ENCODE measurements around the gene CMSS1.
A peak's percentile ranks its signal among the peaks of the same experiment; 100 is the strongest.

Gene CMSS1

GRCh38 chr3:100001526-100002270 is 184.0 kb downstream of the CMSS1 start:
- DNase-seq: no peak

DNA sequence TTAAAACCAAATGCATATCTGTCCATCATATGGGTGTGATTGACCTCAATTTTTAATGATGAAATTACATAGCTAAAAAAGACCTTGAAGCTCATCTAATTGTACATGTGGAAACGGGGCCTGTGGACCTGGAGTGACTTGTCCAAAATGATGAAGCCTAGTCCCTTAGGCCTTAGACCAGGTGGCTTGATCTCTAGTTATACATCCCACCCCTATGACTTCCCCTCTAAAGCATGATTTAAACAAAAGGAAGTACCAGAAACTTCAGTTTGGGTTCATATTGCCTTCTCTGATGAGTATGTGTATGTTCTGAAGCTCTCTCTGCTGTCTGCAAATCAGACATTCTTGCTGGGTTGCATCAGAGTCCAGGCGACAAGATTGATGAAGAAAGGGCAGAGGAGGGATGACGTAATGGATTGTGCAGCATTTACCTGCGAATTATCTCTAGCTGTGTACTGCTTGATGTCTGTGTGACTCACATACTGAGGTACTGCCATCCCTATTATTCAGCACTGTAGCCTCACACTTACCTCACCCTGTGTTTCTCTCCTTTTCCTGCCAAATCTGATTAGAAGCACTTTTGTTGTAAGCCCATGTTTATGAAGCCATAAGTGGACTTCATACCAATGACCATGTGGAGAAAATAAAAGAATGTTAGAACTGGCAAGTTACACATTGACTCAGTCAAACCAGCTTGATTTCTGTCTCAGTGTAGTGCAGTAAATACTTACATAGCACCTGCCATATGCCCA is 185.1 kb downstream of the CMSS1 start:
- peak; percentile 94 for DNase-seq

DNA sequence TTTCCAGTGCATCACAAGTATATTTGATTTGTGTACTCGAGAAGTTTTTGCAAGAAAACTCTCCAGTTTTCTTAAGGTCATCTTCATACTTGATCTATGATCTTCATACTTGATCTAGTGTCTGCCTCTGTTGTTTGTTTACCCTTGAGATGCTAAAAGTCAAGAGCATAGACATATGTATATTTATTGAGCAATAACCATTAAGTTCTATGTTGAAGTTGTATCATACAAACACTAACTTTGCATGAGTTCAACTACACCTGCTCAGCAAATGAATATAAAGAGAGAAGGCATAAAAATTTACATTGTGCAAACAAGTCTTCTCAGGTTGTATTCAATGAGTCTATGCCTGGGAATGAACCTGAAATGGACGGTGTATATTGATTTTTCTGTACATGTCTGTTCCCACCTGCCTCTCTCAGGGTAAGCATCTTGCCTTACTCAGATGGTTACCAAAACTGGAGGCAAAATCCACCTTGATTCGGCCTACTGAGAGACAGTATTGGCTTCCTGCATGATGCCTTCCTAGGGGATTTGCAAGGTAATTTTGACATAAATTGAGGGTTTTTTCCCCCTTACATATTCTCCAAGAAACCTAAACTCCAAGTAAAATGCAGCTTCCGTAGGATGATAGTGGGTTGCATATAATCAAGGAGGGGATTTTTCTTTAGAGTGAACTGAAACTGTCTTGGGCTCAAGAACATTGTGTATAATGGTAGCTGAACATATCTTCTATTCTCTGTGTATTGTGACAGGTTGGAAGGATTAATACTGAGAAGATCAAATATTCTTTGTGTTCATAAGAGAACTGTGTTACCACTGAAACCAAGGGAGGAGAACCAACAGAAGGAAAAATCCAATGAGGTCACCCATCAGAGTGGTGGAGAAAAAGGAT is 186.2 kb downstream of the CMSS1 start:
- no peak for DNase-seq

DNA sequence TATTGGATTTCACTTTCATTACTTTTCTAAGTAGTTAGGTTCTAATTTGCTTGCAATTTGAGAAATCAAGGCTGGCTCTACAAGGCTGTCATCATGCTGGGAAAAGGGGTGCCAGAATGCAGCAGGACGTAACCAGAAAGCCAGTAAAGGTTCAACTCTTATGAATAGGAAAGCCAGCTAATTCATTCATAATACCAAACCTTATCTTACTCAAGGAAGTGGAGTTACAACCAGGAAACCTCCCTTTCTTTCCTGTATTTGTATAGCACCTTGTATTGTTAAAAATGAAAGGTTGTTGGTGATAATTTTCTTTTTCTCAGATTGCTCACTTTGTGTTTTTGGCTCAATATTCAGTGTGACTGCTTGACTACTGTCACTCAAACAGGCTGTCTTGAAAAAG is 187.3 kb downstream of the CMSS1 start:
- DNase-seq: no peak

GRCh38 chr3:100005665-100006393 is 188.2 kb downstream of the CMSS1 start:
- no peak for DNase-seq

GRCh38 chr3:100006570-100007271 is 189.1 kb downstream of the CMSS1 start:
- peak; percentile 48 for DNase-seq

- DNase-seq: no peak
Measured at GRCh38 chr3:100007313-100007712, 189.7 kb downstream of the CMSS1 start.

- DNase-seq: no peak
Measured at GRCh38 chr3:100008081-100008698, 190.5 kb downstream of the CMSS1 start.

DNA sequence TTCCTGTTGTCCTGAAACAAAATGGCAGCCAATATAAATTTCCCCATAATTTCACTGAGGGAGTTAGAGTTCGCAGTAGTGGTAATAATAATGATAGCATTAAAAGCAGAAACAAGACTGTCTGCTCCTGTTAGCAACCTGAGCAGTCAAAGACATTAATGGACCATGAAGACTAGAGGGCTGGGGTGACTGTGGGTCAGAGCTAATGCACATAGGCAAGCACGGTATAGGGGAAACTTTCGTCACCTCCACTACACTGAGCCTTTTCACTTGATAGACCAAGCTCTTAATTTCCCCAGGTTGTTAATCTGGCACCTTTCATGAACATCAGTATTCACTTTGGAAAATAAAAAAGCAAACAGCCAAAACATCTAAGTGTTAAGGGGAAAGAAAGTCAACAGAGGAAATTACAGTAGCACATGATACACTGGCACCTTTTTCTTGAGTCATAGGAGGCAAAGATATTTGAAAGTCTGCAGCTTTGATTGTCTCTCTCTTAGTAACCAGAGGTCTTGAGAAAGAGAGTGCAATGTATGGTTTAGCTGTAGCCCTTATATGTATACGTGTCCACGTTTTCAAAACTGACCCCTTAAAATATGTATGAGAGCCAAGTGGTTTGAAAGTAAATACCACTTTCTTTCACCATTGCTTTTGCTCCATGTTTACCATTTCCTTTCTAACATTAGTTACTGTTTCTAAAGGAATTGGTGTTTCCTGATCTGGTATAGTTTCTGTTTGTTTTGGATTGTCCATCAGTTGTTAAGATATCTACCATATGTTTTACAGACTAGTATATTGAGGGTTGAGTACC is 191.8 kb downstream of the CMSS1 start:
- DNase-seq: no peak

- DNase-seq: no peak
Measured at GRCh38 chr3:100010087-100010417, 192.4 kb downstream of the CMSS1 start.

- no peak for DNase-seq
Measured at GRCh38 chr3:100018806-100019205, 201.1 kb downstream of the CMSS1 start.

DNA sequence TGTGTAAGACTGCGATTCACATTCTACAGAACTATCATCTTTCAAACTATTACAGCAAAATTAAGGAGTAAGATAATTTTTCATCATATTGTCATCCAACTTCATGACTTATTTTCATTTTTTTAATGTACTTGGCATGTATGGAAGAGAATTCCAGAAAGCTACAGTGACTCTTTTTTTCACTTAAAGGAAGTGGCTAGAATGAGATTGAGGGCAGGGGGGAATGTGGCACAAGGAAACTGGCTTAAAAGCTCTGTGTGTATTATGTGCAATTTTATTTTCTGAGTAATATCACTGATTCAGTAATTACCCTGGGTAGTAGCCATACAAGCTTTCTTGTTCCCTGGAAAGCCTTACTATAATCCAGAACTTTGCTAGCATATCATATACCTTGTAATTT is 202.1 kb downstream of the CMSS1 start:
- DNase-seq: no peak

DNA sequence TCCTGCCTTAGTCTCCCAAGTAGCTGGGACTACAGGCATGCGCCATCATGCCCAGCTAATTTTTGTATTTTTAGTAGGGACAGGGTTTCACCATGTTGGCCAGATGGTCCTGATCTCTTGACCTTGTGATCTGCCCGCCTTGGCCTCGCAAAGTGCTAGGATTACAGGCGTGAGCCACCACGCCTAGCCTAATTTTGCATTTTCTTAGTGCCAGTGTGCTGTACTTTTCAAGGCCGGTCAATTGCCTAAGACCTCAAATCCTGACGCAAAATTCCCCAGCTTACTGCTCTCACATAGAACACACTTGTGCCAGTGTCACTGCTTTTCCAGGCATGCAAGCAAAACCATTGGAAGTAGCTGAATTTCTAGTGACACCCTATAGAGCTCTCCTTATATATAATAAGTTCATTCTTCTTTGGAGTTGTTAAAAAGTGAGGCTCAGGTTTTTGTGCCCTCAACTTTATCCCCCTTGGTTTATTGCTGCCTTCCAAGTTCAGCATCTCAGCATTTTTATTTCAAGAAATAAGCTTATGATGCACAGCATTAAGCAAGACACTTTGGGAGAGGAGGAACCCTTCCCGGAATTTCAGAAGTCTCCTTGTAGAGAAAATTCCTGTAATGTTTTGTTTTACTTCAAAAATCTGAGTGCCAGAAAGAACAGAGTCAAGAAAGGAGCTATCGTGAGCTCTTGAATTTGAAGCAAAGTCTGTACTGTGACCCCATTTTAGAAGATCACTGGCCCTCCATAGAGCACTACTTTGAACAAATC is 203.4 kb downstream of the CMSS1 start:
- DNase-seq: no peak

DNA sequence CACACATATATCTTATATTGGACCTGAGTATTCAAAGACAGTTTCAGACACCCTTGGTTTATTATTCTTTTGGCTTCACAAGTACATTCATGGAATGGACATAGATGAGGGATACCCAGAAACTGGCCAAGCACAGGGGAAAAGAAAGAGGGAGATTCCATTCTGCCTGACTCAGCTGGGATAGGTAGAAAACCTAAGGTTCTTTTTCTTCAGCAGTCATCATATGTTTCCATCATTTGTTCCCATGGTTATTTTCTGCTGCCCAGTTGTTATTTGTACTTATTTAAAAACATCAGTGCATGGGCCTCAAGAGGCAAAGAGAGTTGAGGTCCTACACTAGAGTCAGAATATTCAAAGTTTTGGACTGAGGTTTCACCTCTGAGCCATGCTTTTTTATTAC is 204.8 kb downstream of the CMSS1 start:
- DNase-seq: no peak

DNA sequence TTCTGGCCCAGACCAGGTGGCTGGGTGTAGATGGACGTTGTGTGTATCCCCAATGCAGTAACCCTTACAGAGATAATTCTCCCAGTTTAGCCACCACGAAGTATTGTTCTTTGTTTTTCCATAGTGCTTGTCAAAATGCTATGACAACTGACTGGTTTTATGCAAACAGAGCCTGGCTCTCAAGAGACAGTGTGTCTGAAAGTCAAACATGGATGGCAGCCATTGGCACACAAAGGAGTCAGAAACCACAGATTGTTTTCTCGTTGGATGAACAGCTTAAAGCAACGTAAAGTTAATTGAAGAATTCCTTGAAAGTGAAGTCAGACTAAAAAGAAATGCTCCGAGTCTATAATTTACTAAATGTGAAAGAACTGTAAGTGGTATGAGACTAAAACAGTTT is 205.5 kb downstream of the CMSS1 start:
- peak; percentile 26 for DNase-seq

- DNase-seq: no peak
Measured at GRCh38 chr3:100023595-100023994, 205.9 kb downstream of the CMSS1 start.

DNA sequence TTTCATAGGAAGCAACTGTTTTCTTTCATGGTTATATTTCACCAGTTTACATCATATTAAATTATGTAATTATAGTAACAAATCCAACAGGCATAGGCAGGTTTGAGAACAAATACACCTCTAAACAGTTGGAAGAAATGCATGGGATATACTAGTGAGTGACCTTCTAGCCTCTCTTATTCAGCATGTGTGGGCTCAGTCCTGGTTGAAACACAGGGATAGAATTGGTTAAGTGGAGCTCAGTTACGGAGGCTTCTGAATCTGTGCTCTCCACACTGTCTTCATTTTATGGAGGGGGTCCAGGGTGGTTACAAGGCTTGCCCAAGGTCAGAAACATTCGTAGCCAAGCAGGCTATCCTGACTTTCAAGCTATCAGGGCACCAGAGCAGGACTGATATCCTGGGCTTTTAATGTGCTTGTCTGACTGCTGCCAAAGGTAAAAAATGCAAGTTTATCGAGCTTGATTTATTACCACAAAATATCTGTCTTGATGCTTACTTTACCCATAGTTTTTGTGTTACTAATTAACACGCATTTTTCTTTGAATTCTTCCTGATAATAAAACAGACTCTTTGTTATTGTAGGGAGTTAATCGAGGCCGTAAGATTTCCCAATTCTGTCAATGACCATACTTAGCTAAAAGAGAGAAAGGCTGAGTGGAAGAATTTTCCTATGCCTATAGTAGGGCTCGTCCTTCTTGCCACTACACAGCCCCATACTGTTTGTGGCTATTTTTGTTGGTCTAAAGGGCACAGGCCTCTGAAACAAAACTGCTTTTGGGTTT is 207.1 kb downstream of the CMSS1 start:
- DNase-seq: no peak

GRCh38 chr3:100027321-100027720 is 209.7 kb downstream of the CMSS1 start:
- no peak for DNase-seq

DNA sequence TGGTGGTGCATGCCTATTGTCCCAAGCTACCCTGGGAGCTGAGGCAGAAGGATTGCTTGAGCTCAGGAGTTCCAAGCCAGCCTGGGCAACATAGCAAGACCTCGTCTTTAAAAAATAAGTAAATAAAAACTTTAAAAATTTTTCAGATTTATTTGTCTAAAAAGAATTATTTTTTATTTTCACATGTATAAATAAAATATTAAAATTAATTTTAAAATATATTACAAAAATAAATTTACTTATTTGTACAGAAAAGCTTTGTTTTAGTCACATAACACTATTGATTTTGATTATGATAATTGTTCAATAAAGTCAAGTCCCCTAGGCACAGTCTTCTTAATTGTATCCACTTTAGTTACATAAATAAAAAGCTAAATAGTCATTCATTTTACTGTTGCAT is 211.4 kb downstream of the CMSS1 start:
- DNase-seq: no peak
